Adrenal gland (tissue), 12 donors: Measurements from ENCODE around the gene DNHD1. TPM values are rescaled to one million over a fixed set of nuclear protein-coding genes. Genes with fewer than 3 reads are reported as not detected.
A peak's percentile ranks its signal among the peaks of the same experiment; 100 is the strongest.
"Not testable (repeated sequence)": the region's sequence is repeated elsewhere in the genome, so short reads cannot be mapped to it uniquely, and the experiment has no call there.

Experiments
- DNase-seq, 7 donors: peaks; one replicate each; pipeline ENCODE4 v3.0.0-alpha.2; 2019 to 2020
- H3K27ac ChIP-seq, 5 donors: fragments of 200-600 bp; sonication (generic) in 4 of 5; 1 replicate in 3 of 5; 2 replicates in 2 of 5; pipeline versions ENCODE4 v1.5.1 to v1.8.0; 2016 to 2020; ENCODE audit warnings: mild to moderate bottlenecking in 1 of 5
- H3K27me3 ChIP-seq: fragments of 200-600 bp; 2 replicates; pipeline ENCODE4 v1.8.0; 2021
- H3K36me3 ChIP-seq, 2 donors: fragments of 200-600 bp; replicated peaks in 1 of 2; 1 replicate in 1 of 2; 2 replicates in 1 of 2; pipeline versions ENCODE4 v1.5.1 to v1.8.0; 2018 to 2022
- H3K4me1 ChIP-seq, 2 donors: fragments of 200-600 bp; replicated peaks in 1 of 2; 1 replicate in 1 of 2; 2 replicates in 1 of 2; pipeline versions ENCODE4 v1.5.1 to v1.8.0; 2018 to 2021
- H3K4me3 ChIP-seq, 4 donors: fragments of 200-600 bp; sonication (generic) in 3 of 4; one replicate each; pipeline ENCODE4 v1.5.1; 2016 to 2018
- H3K9me3 ChIP-seq, 3 donors: fragments of 200-600 bp; sonication (generic) in 1 of 3; replicated peaks in 1 of 3; 1 replicate in 2 of 3; 2 replicates in 1 of 3; pipeline versions ENCODE4 v1.5.1 to v1.8.0; 2016 to 2021
- CTCF ChIP-seq, 6 experiments: fragments of 450-650 bp in 4 of 6; fragments of 200-600 bp in 2 of 6; sonication (generic) in 1 of 6; IDR thresholded peaks; 1 replicate in 5 of 6; 2 replicates in 1 of 6; pipeline versions ENCODE4 v1.5.1 to v1.8.0; 2016 to 2021; ENCODE audit warnings: antibody characterized with exemption in 6 of 6, mild to moderate bottlenecking in 2 of 6, moderate library complexity in 1 of 6
- POLR2A ChIP-seq, 2 donors: fragments of 450-650 bp; IDR thresholded peaks; one replicate each; pipeline ENCODE4 v1.6.1; 2017; ENCODE audit warnings: antibody characterized with exemption in 2 of 2, mild to moderate bottlenecking in 2 of 2, moderate library complexity in 1 of 2
- WGBS, 4 donors: extraction: QIAGEN DNeasy Blood & Tissue Kit in 2 of 4; methylation state at CpG; one replicate each; pipeline versions ENCODE4 v1.1.5 to v1.1.7; 2013 to 2017; 5-methylcytosine and 5-hydroxymethylcytosine counted together
- intact Hi-C, 2 donors: fragments of 100-400 bp; cut with DNase I; formaldehyde crosslinking; loops; one replicate each; pipeline versions ENCODE4 v1.14.1 to v1.15.0; 2022 to 2023
- polyA plus RNA-seq, 3 donors: library from polyadenylated mRNA; stranded (reverse); fragments of 200-250 nt in 2 of 3; fragments of 350-450 nt in 1 of 3; fragmentation: Illumina TruSeq in 1 of 3; extraction: RNeasy Lipid Tissue Mini Kit (QIAGEN cat#74804) in 1 of 3; gene quantifications; one replicate each; pipeline ENCODE4 v1.2.3, GENCODE V29; 2013 to 2014
- total RNA-seq, 9 donors: library from RNA; depleted of rRNA in 4 of 9; stranded (reverse); fragments of >200 nt in 4 of 9; fragments of 120-200 nt in 1 of 9; fragmentation: NEBNext Ultra II Directional in 1 of 9; extraction: Animal tissue kit (Norgen Biotek cat#: 25700) in 1 of 9; gene quantifications; one replicate each; pipeline versions ENCODE4 v1.1.0 to v1.2.4, GENCODE V29; 2013 to 2023
- donor health status: healthy with polysubstance abuse.
- donor health status: Bipolar disorder and iron deficiency.
- donor health status: DM: yes; HTN: yes; CAD: no.
- donor health status: DM: no; HTN: no; CAD: no.
- donor health status: DM: no; HTN: no; CAD: no.
- donor health status: DM: yes; HTN: yes; CAD: no.

Gene DNHD1
- total and polyA plus RNA-seq, 12 donors = 3.9 to 27.1 (median 9.9) TPM

GRCh38 chr11:6504166-6504565 is 7.1 kb downstream of the DNHD1 start:
- Histone ChIP-seq H3K27ac (no peak overlapping the region), H3K36me3 (peaks cover 0 to 4% of the 10 kb centered on the region in 2 donors), H3K9me3 (no peaks in the 10 kb centered on the region), H3K27me3 (no peaks in the 10 kb centered on the region), H3K4me3 (no peak overlapping the region), H3K4me1 (no peaks in the 10 kb centered on the region)
- DNase-seq = no peak
- intact Hi-C loops = loop anchor here in 1 of 2 donors (10.0 kb wide), 1 partner anchor 129 kb away; no protein-coding TSS in a partner anchor
- TF ChIP-seq CTCF (IDR thresholded peaks at IDR 0.05) (no peak), POLR2A (IDR thresholded peaks at IDR 0.05) (no peak)
- WGBS, 4 donors = 72 to 76% (median 73%) methylated on average over 3 of the region's 3 CpGs

GRCh38 chr11:6505577-6506240 is 8.6 kb downstream of the DNHD1 start:
- DNase-seq = peak in 1 of 7 donors; percentile 32
- intact Hi-C loops = loop anchor here in 1 of 2 donors (10.0 kb wide), 1 partner anchor 131 kb away; no protein-coding TSS in a partner anchor
- Histone ChIP-seq H3K9me3 (no peaks in the 10 kb centered on the region), H3K4me3 (no peak overlapping the region), H3K36me3 (peaks cover 0 to 8% of the 10 kb centered on the region in 2 donors), H3K27ac (no peak overlapping the region), H3K27me3 (no peaks in the 10 kb centered on the region), H3K4me1 (no peaks in the 10 kb centered on the region)
- TF ChIP-seq CTCF (IDR thresholded peaks at IDR 0.05) (peak; percentile 48 to 71 (median 64)), POLR2A (IDR thresholded peaks at IDR 0.05) (no peak)
- 50 to 62% (median 55%) methylated on average over 2 of the region's 2 CpGs for WGBS, 4 donors

GRCh38 chr11:6516865-6517264 is 19.8 kb downstream of the DNHD1 start:
- no peaks in the 10 kb centered on the region for H3K4me1 ChIP-seq
- intact Hi-C loops = no loop called here
- TF ChIP-seq CTCF (IDR thresholded peaks at IDR 0.05) (no peak), POLR2A (IDR thresholded peaks at IDR 0.05) (no peak)
- no peaks in the 10 kb centered on the region for H3K9me3 ChIP-seq
- no peaks in the 10 kb centered on the region for H3K27me3 ChIP-seq
- no peaks in the 10 kb centered on the region for H3K36me3 ChIP-seq
- no peak overlapping the region for H3K27ac ChIP-seq
- H3K4me3 ChIP-seq = no peak overlapping the region
- DNase-seq = no peak

- 81 to 89% (median 84%) methylated on average over 3 of the region's 3 CpGs for WGBS, 4 donors
- H3K9me3 ChIP-seq = no peaks in the 10 kb centered on the region
- no peak overlapping the region for H3K27ac ChIP-seq
- H3K36me3 ChIP-seq = no peaks in the 10 kb centered on the region
- H3K4me1 ChIP-seq = no peaks in the 10 kb centered on the region
- intact Hi-C loops = no loop called here
- DNase-seq = no peak
- no peak for TF ChIP-seq POLR2A (IDR thresholded peaks at IDR 0.05)
- no peak for TF ChIP-seq CTCF (IDR thresholded peaks at IDR 0.05)
- no peaks in the 10 kb centered on the region for H3K27me3 ChIP-seq
- H3K4me3 ChIP-seq = no peak overlapping the region
These were observed 23.2 kb downstream of the DNHD1 start for GRCh38 chr11:6520265-6520664.

- H3K27ac ChIP-seq, DNase-seq, H3K9me3 ChIP-seq, intact Hi-C loops, H3K36me3 ChIP-seq, H3K4me1 ChIP-seq, H3K27me3 ChIP-seq, H3K4me3 ChIP-seq: not testable (repeated sequence)
- WGBS, 4 donors = 96 to 98% (median 97%) methylated on average over 3 of the region's 3 CpGs
These were observed 24.9 kb downstream of the DNHD1 start for GRCh38 chr11:6521946-6522345.
